Astrocyte (in vitro differentiated cells and primary cell): Measurements from ENCODE around the gene RBM23. TPM values are rescaled to one million over a fixed set of nuclear protein-coding genes. Genes with fewer than 3 reads are reported as not detected.
A peak's percentile ranks its signal among the peaks of the same experiment; 100 is the strongest.
"Not testable (repeated sequence)": the region's sequence is repeated elsewhere in the genome, so short reads cannot be mapped to it uniquely, and the experiment has no call there.

Source experiments
- DNase-seq: peaks from one replicate; pipeline ENCODE4 v3.0.0-alpha.2; 2010; ENCODE audit warnings: low read depth
- FAIRE-seq: peaks from 2 replicates; lab custom pipeline; 2011; peaks lifted over from hg19 to GRCh38; lab: Jason Lieb, UNC
- H2AFZ ChIP-seq: 2 replicates; pipeline ENCODE4 v1.6.0; 2012; ENCODE audit warnings: low read depth, low read length, inconsistent platforms
- H3K27ac ChIP-seq: 2 replicates; pipeline ENCODE4 v1.5.1; 2011; ENCODE audit warnings: low read depth, low read length, inconsistent platforms
- H3K27me3 ChIP-seq: 2 replicates; pipeline ENCODE4 v1.6.0; 2011; ENCODE audit warnings: low read length, inconsistent platforms; ENCODE audit not compliant: insufficient read depth
- H3K36me3 ChIP-seq: 2 replicates; pipeline ENCODE4 v1.5.1; 2011; ENCODE audit warnings: low read length, inconsistent platforms; ENCODE audit not compliant: insufficient read depth
- H3K4me1 ChIP-seq: 2 replicates; pipeline ENCODE4 v1.5.1; 2011; ENCODE audit warnings: low read length, inconsistent platforms; ENCODE audit not compliant: insufficient read depth
- H3K4me2 ChIP-seq: 2 replicates; pipeline ENCODE4 v1.6.0; 2012; ENCODE audit warnings: low read length, inconsistent platforms
- H3K4me3 ChIP-seq: 2 replicates; pipeline ENCODE4 v1.5.1; 2011; ENCODE audit warnings: low read depth, mild to moderate bottlenecking, low read length, inconsistent platforms; ENCODE audit not compliant: insufficient read depth
- H3K79me2 ChIP-seq: 2 replicates; pipeline ENCODE4 v1.6.0; 2012; ENCODE audit warnings: mild to moderate bottlenecking, low read length, inconsistent platforms; ENCODE audit not compliant: insufficient read depth
- H3K9ac ChIP-seq: 2 replicates; pipeline ENCODE4 v1.6.0; 2012; ENCODE audit warnings: mild to moderate bottlenecking, low read length, inconsistent platforms
- H3K9me3 ChIP-seq: 2 replicates; pipeline ENCODE4 v1.5.1; 2012; ENCODE audit warnings: low read depth, mild to moderate bottlenecking, low read length, inconsistent platforms; ENCODE audit not compliant: insufficient read depth
- H4K20me1 ChIP-seq: 2 replicates; pipeline ENCODE4 v1.6.0; 2012; ENCODE audit warnings: low read length, inconsistent platforms; ENCODE audit not compliant: insufficient read depth
- H3K27ac Mint-ChIP-seq: one replicate; pipeline ENCODE4 v1.8.0; 2021; ENCODE audit warnings: mild to moderate bottlenecking, mixed read lengths; ENCODE audit not compliant: unreplicated experiment
- H3K27me3 Mint-ChIP-seq: one replicate; pipeline ENCODE4 v1.8.0; 2021; ENCODE audit warnings: low read depth, mixed read lengths; ENCODE audit not compliant: unreplicated experiment
- H3K36me3 Mint-ChIP-seq: one replicate; pipeline ENCODE4 v1.8.0; 2021; ENCODE audit warnings: low read depth, mixed read lengths; ENCODE audit not compliant: unreplicated experiment
- H3K4me1 Mint-ChIP-seq: one replicate; pipeline ENCODE4 v1.8.0; 2021; ENCODE audit warnings: low read depth, mixed read lengths; ENCODE audit not compliant: unreplicated experiment
- H3K4me3 Mint-ChIP-seq: one replicate; pipeline ENCODE4 v1.8.0; 2021; ENCODE audit warnings: mild to moderate bottlenecking, moderate library complexity, mixed read lengths; ENCODE audit not compliant: unreplicated experiment
- H3K9me3 Mint-ChIP-seq: one replicate; pipeline ENCODE4 v1.8.0; 2021; ENCODE audit warnings: mild to moderate bottlenecking, mixed read lengths; ENCODE audit not compliant: unreplicated experiment
- EZH2 ChIP-seq: IDR thresholded peaks from 2 replicates; pipeline ENCODE4 v1.6.1; 2012; ENCODE audit warnings: mild to moderate bottlenecking, low read length, inconsistent platforms; ENCODE audit not compliant: insufficient read depth
- total RNA-seq: library from RNA; stranded (reverse); gene quantifications from 2 replicates; pipeline ENCODE4 v1.2.1, GENCODE V29; 2021
- TF ChIP-seq, protein P1 (sequence below): IDR thresholded peaks from 2 replicates; pipeline ENCODE4 v1.5.1; 2011; ENCODE audit warnings: low read depth, mild to moderate bottlenecking, inconsistent platforms, low read length, moderate library complexity; ENCODE audit not compliant: insufficient read depth

Gene RBM23
- total RNA-seq, 1 donor from 2014 or later, result 49.3 TPM

DNA sequence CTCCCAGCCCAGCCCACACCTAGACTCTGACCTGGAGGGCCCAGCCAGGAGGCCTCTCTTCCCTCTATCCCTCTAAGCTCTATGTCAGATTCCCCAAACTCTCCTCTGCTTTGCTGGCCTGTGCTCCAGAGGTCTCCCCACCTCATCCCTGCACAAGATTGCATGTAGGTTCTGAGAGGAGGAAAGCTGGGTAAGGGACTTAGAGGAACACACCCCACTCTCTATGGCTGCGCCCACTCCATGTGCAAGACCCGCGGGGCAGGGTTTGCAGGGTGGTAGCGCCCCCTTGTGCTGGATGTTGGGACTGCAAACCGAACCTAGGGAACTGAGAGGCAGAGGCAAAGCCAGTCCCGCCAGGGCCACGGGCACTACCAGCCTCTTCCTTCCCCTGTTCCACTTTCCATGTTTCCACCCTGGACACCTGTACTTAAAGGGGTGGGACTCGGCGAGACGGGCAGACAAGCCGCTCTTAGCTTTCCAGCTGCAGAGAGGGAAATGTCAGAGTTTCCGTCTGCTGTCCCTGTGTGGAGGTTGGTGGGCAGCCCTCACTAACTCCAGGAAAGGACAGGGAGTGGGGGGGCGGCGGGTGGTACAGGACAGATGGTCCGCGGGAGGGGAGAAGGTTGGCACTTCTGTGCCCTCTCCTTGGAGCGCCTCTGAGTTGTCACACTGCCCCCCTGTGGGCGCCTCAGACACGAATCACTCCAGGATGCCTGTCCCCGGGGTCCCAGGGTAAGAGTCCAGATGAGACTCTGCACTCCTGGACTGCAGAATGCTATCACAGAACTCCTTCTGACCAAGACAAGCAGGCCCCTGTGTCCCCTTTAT, 65.8 kb downstream of the RBM23 start:
- Histone ChIP-seq H2AFZ (peak overlapping the region; percentile 76), H3K4me3 (peak overlapping the region; percentile 45), H3K4me1 (peaks cover 51% of the 10 kb centered on the region), H3K9ac (peak overlapping the region; percentile 78), H3K4me2 (peak overlapping the region; percentile 90), H3K36me3 (no peaks in the 10 kb centered on the region), H3K27me3 (no peaks in the 10 kb centered on the region), H3K27ac (peak overlapping the region; percentile 99), H4K20me1 (no peaks in the 10 kb centered on the region), H3K9me3 (peaks cover 3% of the 10 kb centered on the region), H3K79me2 (no peaks in the 10 kb centered on the region)
- DNase-seq (peak; percentile 63), FAIRE-seq (no peak)
- H3K4me1 Mint-ChIP-seq, result peaks cover 21% of the 10 kb centered on the region
- H3K9me3 Mint-ChIP-seq, result no peaks in the 10 kb centered on the region
- H3K4me3 Mint-ChIP-seq, result peak overlapping the region; percentile 62
- no peaks in the 10 kb centered on the region for H3K27me3 Mint-ChIP-seq
- TF ChIP-seq EZH2, result no peak
- TF ChIP-seq, protein P1, sequence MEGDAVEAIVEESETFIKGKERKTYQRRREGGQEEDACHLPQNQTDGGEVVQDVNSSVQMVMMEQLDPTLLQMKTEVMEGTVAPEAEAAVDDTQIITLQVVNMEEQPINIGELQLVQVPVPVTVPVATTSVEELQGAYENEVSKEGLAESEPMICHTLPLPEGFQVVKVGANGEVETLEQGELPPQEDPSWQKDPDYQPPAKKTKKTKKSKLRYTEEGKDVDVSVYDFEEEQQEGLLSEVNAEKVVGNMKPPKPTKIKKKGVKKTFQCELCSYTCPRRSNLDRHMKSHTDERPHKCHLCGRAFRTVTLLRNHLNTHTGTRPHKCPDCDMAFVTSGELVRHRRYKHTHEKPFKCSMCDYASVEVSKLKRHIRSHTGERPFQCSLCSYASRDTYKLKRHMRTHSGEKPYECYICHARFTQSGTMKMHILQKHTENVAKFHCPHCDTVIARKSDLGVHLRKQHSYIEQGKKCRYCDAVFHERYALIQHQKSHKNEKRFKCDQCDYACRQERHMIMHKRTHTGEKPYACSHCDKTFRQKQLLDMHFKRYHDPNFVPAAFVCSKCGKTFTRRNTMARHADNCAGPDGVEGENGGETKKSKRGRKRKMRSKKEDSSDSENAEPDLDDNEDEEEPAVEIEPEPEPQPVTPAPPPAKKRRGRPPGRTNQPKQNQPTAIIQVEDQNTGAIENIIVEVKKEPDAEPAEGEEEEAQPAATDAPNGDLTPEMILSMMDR, result peak; percentile 81
- peak overlapping the region; percentile 41 for H3K27ac Mint-ChIP-seq
- H3K36me3 Mint-ChIP-seq, result peaks cover under 1% of the 10 kb centered on the region

DNA sequence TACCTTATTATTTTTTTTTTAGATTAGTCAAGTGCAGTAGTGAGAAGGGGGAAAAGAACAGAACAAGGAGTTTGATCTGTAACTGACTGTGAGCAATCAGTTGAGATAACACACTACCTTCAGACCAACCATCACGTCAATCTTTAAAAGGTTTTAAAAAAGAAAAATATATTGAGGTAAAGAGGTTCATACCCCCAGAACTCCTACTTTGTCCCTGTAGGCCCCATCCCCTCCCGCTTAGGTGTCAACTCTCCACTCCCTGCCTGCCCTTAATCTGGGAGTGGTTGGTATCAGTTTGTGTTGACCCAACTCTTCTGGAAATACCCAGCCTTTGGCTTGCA, 66.4 kb downstream of the RBM23 start:
- DNase-seq (no peak), FAIRE-seq (no peak)
- no peaks in the 10 kb centered on the region for H3K36me3 ChIP-seq
- peak overlapping the region; percentile 76 for H2AFZ ChIP-seq
- peak overlapping the region; percentile 90 for H3K4me2 ChIP-seq
- H3K27me3 ChIP-seq, result no peaks in the 10 kb centered on the region
- no peaks in the 10 kb centered on the region for H4K20me1 ChIP-seq
- H3K27ac ChIP-seq, result peak overlapping the region; percentile 99
- no peak overlapping the region for H3K27ac Mint-ChIP-seq
- H3K4me3 Mint-ChIP-seq, result no peak overlapping the region
- no peaks in the 10 kb centered on the region for H3K9me3 Mint-ChIP-seq
- H3K36me3 Mint-ChIP-seq, result peaks cover 3% of the 10 kb centered on the region
- no peak for TF ChIP-seq EZH2
- TF ChIP-seq, protein P1, result no peak
- peaks cover 27% of the 10 kb centered on the region for H3K4me1 Mint-ChIP-seq
- H3K4me3 ChIP-seq, result no peak overlapping the region
- H3K4me1 ChIP-seq, result peaks cover 57% of the 10 kb centered on the region
- H3K9ac ChIP-seq, result peak overlapping the region; percentile 78
- peaks cover 3% of the 10 kb centered on the region for H3K9me3 ChIP-seq
- no peaks in the 10 kb centered on the region for H3K27me3 Mint-ChIP-seq
- no peaks in the 10 kb centered on the region for H3K79me2 ChIP-seq

DNA sequence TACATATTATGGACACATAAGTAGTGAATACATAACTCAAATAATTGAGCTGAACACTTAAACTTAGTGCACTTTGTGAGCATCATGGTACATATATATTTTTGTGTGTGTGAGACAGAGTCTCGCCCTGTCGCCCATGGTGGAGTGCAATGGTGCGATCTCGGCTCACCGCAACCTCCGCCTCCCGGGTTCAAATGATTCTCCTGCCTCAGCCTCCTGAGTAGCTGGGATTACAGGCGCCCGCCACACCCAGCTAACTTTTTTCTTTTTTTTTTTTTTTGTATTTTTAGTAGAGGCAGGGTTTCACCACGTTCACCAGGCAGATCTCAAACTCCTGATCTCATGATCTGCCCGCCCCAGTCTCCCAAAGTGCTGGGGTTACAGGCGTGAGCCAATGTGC, 66.8 kb downstream of the RBM23 start:
- peak overlapping the region; percentile 87 for H3K9ac ChIP-seq

More for the DNA sequence above, 66.8 kb downstream of the RBM23 start:
- Histone ChIP-seq H3K4me1 (peaks cover 57% of the 10 kb centered on the region), H3K27ac (peak overlapping the region; percentile 99)
- not testable (repeated sequence) for H3K4me2 ChIP-seq, FAIRE-seq, H3K4me3 ChIP-seq, H3K27me3 Mint-ChIP-seq, H2AFZ ChIP-seq, H3K4me3 Mint-ChIP-seq, H3K79me2 ChIP-seq, DNase-seq, H3K9me3 ChIP-seq, H4K20me1 ChIP-seq, H3K27ac Mint-ChIP-seq, H3K27me3 ChIP-seq, H3K36me3 ChIP-seq, H3K36me3 Mint-ChIP-seq, H3K9me3 Mint-ChIP-seq
- peaks cover 28% of the 10 kb centered on the region for H3K4me1 Mint-ChIP-seq
